ENCODE measurements around the gene DNTTIP2. TPM values are rescaled to one million over a fixed set of nuclear protein-coding genes. Genes with fewer than 3 reads are reported as not detected.

Gene DNTTIP2
- total RNA-seq, 1 experiment from 2014 or later, result 47.8 TPM

- Histone ChIP-seq H3K4me1 (ENCODE audit: insufficient read depth, low read length) (peaks cover 42% of the 10 kb centered on the region), H3F3A (ENCODE audit: low read length, unreplicated experiment) (peaks cover 3% of the 10 kb centered on the region), H3K79me2 (ENCODE audit: low read length) (peaks cover 22% of the 10 kb centered on the region), H3K27ac (ENCODE audit: low read length) (peak overlapping the region; percentile 93), H4K20me1 (ENCODE audit: low read length) (no peaks in the 10 kb centered on the region), H3K9me3 (ENCODE audit: low read length) (no peaks in the 10 kb centered on the region), H3K4me2 (ENCODE audit: low read length) (peak overlapping the region; percentile 88), H3K27me3 (ENCODE audit: low read length) (no peaks in the 10 kb centered on the region), H3K36me3 (ENCODE audit: low read depth, low read length) (no peaks in the 10 kb centered on the region), H3K4me3 (ENCODE audit: low read length) (peak overlapping the region; percentile 82), H3K9ac (ENCODE audit: low read length) (peak overlapping the region; percentile 89), H2AFZ (ENCODE audit: low read length) (peak overlapping the region; percentile 73), H3K9me2 (replicated peaks; ENCODE audit: low read length) (no peaks in the 10 kb centered on the region)
- intact Hi-C loops (cut with micrococcal nuclease), result loop anchor here (2.0 to 10.0 kb wide), 6 partner anchors 31 to 541 kb away; partner anchors contain the start of genes BCAR3 and DR1
- ATAC-seq, result peak; percentile 23
- DNase-seq, result peak; percentile 83
- CTCF ChIA-PET, result interaction anchor here (0.6 to 1.4 kb wide), 4 partner anchors 32 to 541 kb away, joined by 3 to 12 read pairs (median 5); partner anchors contain the start of gene GCLM
- POLR2A ChIA-PET (ENCODE audit: unreplicated experiment), result interaction anchor here (0.6 to 1.0 kb wide), 4 partner anchors 63 to 435 kb away, joined by 3 to 5 read pairs (median 4); partner anchors contain the start of genes BCAR3 and GCLM
- TF ChIP-seq CTCF (conservative IDR thresholded peaks at IDR 0.05; ENCODE audit: low read depth, low read length) (no peak), EZH2 (IDR thresholded peaks at IDR 0.05; ENCODE audit: low read length, unreplicated experiment) (no peak), EZH2phosphoT487 (IDR thresholded peaks at IDR 0.05; ENCODE audit: borderline replicate concordance, low read length) (no peak)
- BruUV-seq (replicated peaks), result TSS peak; percentile 42
These were observed 33.3 kb downstream of the DNTTIP2 start for GRCh38 chr1:93845538-93846205.

- H3K79me2 ChIP-seq (ENCODE audit: low read length), result peaks cover 22% of the 10 kb centered on the region
- H3K9me3 ChIP-seq (ENCODE audit: low read length), result no peaks in the 10 kb centered on the region
- peaks cover 50% of the 10 kb centered on the region for H3K4me1 ChIP-seq (ENCODE audit: insufficient read depth, low read length)
- no peaks in the 10 kb centered on the region for H3K9me2 ChIP-seq (replicated peaks; ENCODE audit: low read length)
- H3K9ac ChIP-seq (ENCODE audit: low read length), result peak overlapping the region; percentile 13
- H4K20me1 ChIP-seq (ENCODE audit: low read length), result no peaks in the 10 kb centered on the region
- intact Hi-C loops (cut with micrococcal nuclease), result loop anchor here (1.0 to 10.0 kb wide), 8 partner anchors 30 to 540 kb away; partner anchors contain the start of genes BCAR3 and DR1
- no TSS peak for BruUV-seq (replicated peaks)
- DNase-seq (peak; percentile 85), ATAC-seq (peak; percentile 7)
- H3F3A ChIP-seq (ENCODE audit: low read length, unreplicated experiment), result peaks cover 7% of the 10 kb centered on the region
- peak overlapping the region; percentile 46 for H3K4me3 ChIP-seq (ENCODE audit: low read length)
- H3K4me2 ChIP-seq (ENCODE audit: low read length), result peak overlapping the region; percentile 79
- TF ChIP-seq EZH2 (IDR thresholded peaks at IDR 0.05; ENCODE audit: low read length, unreplicated experiment) (no peak), CTCF (conservative IDR thresholded peaks at IDR 0.05; ENCODE audit: low read depth, low read length) (peak; percentile 86)
- H3K36me3 ChIP-seq (ENCODE audit: low read depth, low read length), result no peaks in the 10 kb centered on the region
- ChIA-PET CTCF (interaction anchor here (0.6 to 1.4 kb wide), 11 partner anchors 22 to 852 kb away, joined by 3 to 9 read pairs (median 4); no protein-coding TSS in a partner anchor), POLR2A (ENCODE audit: unreplicated experiment) (interaction anchor here (0.6 to 1.0 kb wide), 4 partner anchors 35 to 499 kb away, joined by 3 to 24 read pairs (median 9); partner anchors contain the start of gene DR1)
- no peak overlapping the region for H2AFZ ChIP-seq (ENCODE audit: low read length)
- H3K27me3 ChIP-seq (ENCODE audit: low read length), result no peaks in the 10 kb centered on the region
- H3K27ac ChIP-seq (ENCODE audit: low read length), result peak overlapping the region; percentile 49
These were observed 34.6 kb downstream of the DNTTIP2 start for GRCh38 chr1:93844262-93845045.

Data from PC-3 (cell line).